Kidney (tissue), 14 donors: ENCODE results near the gene EGLN1. TPM values are rescaled to one million over a fixed set of nuclear protein-coding genes. Genes with fewer than 3 reads are reported as not detected.

Experiments
- DNase-seq, 5 donors: peaks; one replicate each; pipeline ENCODE4 v3.0.0-alpha.2; 2013 to 2020
- FAIRE-seq: peaks from 2 replicates; lab custom pipeline; 2012; peaks lifted over from hg19 to GRCh38; lab: Jason Lieb, UNC
- H3K27ac ChIP-seq, 2 donors: one replicate each; pipeline ENCODE4 v1.7.0; 2013; ENCODE audit warnings: low read depth in 2 of 2, low read length in 2 of 2, inconsistent platforms in 1 of 2
- H3K27me3 ChIP-seq: one replicate; pipeline ENCODE4 v1.7.1; 2013; ENCODE audit warnings: low read length, inconsistent platforms; ENCODE audit not compliant: control insufficient read depth, insufficient read depth
- H3K36me3 ChIP-seq, 3 donors: one replicate each; pipeline versions ENCODE4 v1.7.0 to v1.7.1; 2013; ENCODE audit warnings: low read length in 3 of 3, control low read depth in 1 of 3, inconsistent platforms in 1 of 3; ENCODE audit not compliant: insufficient read depth in 3 of 3, control insufficient read depth in 2 of 3
- H3K4me1 ChIP-seq, 3 donors: one replicate each; pipeline versions ENCODE4 v1.7.0 to v1.7.1; 2013; ENCODE audit warnings: low read length in 3 of 3, inconsistent platforms in 1 of 3, low read depth in 1 of 3; ENCODE audit not compliant: control insufficient read depth in 2 of 3, insufficient read depth in 2 of 3
- H3K4me3 ChIP-seq, 3 donors: one replicate each; pipeline versions ENCODE4 v1.7.0 to v1.8.1; 2013; ENCODE audit warnings: low read length in 3 of 3, control low read depth in 1 of 3, inconsistent platforms in 1 of 3
- H3K9ac ChIP-seq, 3 donors: one replicate each; pipeline versions ENCODE4 v1.7.0 to v1.7.1; 2013; ENCODE audit warnings: low read length in 3 of 3, control low read depth in 1 of 3, inconsistent platforms in 1 of 3
- H3K9me3 ChIP-seq, 3 donors: one replicate each; pipeline versions ENCODE4 v1.7.0 to v1.7.1; 2013; ENCODE audit warnings: low read length in 3 of 3, control low read depth in 1 of 3, inconsistent platforms in 1 of 3; ENCODE audit not compliant: control insufficient read depth in 2 of 3, insufficient read depth in 1 of 3
- CTCF ChIP-seq: IDR thresholded peaks from 3 replicates; pipeline ENCODE4 v1.5.1; 2012; ENCODE audit warnings: mild to moderate bottlenecking, moderate library complexity, borderline replicate concordance; ENCODE audit not compliant: insufficient read depth; ENCODE audit errors: extremely low read depth
- intact Hi-C: fragments of 100-400 bp; cut with DNase I; formaldehyde crosslinking; loops from one replicate; pipeline ENCODE4 v1.11.1; 2022
- polyA plus RNA-seq: library from polyadenylated mRNA; stranded (reverse); fragments of 350-450 nt; fragmentation: Illumina TruSeq; extraction: RNeasy Lipid Tissue Mini Kit (QIAGEN cat#74804); gene quantifications from one replicate; pipeline ENCODE4 v1.2.3, GENCODE V29; 2014; ENCODE audit warnings: low read depth, low replicate concordance; ENCODE audit not compliant: insufficient read depth
- total RNA-seq: library from RNA; stranded (reverse); fragmentation: NEBNext Ultra II Directional; extraction: Animal tissue kit (Norgen Biotek cat#: 25700); gene quantifications from one replicate; pipeline ENCODE4 v1.2.1, GENCODE V29; 2021
- donor health status: control.
- donor health status: control.
- donor health status: control.
- donor health status: control.
- donor health status: control.
- donor health status: DM: yes; HTN: yes; CAD: no.
- donor health status: Normal renal cell carcinoma (clear cell type).

EGLN1 gene
- total and polyA plus RNA-seq, 2 donors from 2014 or later: 12.2 to 38.8 TPM

- H3K9me3 ChIP-seq: no peaks in the 10 kb centered on the region
- FAIRE-seq: no peak
Measured at GRCh38 chr1:231446138-231446537, 24.1 kb upstream of the EGLN1 start.

DNA sequence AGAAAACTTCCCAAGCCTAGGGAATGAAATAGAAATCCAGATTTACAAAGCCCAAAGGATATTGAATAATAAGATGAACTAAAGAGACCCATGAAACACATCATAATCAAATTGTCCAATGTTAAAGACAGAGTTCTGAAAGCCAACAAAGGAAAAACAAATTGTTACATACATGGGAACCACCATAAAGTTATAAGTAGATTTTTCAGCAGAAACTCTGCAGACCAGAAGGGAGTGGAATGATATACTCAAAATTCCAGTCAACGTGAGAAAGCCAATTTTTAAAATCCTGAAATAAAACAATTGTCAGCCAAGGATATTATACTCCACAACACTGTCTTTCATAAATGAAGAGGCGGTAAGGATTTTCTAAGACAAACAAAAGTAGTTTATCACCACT is 22.0 kb upstream of the EGLN1 start:
- intact Hi-C loops: no loop called here
- TF ChIP-seq CTCF: no peak
- no peak for FAIRE-seq

More at GRCh38 chr1:231446138-231446537, 24.1 kb upstream of the EGLN1 start:
- H3K4me1 ChIP-seq: no peaks in the 10 kb centered on the region
- peak in 1 of 5 donors; percentile 29 for DNase-seq
- H3K36me3 ChIP-seq: no peaks in the 10 kb centered on the region
- no peaks in the 10 kb centered on the region for H3K27me3 ChIP-seq
- intact Hi-C loops: no loop called here
- no peak overlapping the region for H3K4me3 ChIP-seq
- TF ChIP-seq CTCF: no peak
- H3K9ac ChIP-seq: no peak overlapping the region
- H3K27ac ChIP-seq: no peak overlapping the region

GRCh38 chr1:231443363-231443762 is 21.3 kb upstream of the EGLN1 start:
- no peak for FAIRE-seq
- no peaks in the 10 kb centered on the region for H3K9me3 ChIP-seq

More for the DNA sequence above, 22.0 kb upstream of the EGLN1 start:
- Histone ChIP-seq H3K4me1 (no peaks in the 10 kb centered on the region), H3K9me3 (no peaks in the 10 kb centered on the region), H3K9ac (no peak overlapping the region), H3K27ac (no peak overlapping the region), H3K27me3 (no peaks in the 10 kb centered on the region), H3K36me3 (no peaks in the 10 kb centered on the region), H3K4me3 (no peak overlapping the region)
- DNase-seq: no peak

More at GRCh38 chr1:231443363-231443762, 21.3 kb upstream of the EGLN1 start:
- Histone ChIP-seq H3K9ac (no peak overlapping the region), H3K4me1 (no peaks in the 10 kb centered on the region), H3K27me3 (no peaks in the 10 kb centered on the region), H3K36me3 (no peaks in the 10 kb centered on the region), H3K27ac (no peak overlapping the region), H3K4me3 (no peak overlapping the region)
- intact Hi-C loops: no loop called here
- no peak for DNase-seq
- TF ChIP-seq CTCF: no peak
